CD4-positive, alpha-beta T cell treated with Interleukin-21 for 1 hour (primary cell): ENCODE measurements around the gene PLCB1.

Experiments used
- DNase-seq: peaks from one replicate; pipeline ENCODE4 v3.0.0-alpha.2; 2020

PLCB1 gene

GRCh38 chr20:8304124-8304816, 172.2 kb downstream of the PLCB1 start:
- no peak for DNase-seq

- peak; percentile 82 for DNase-seq
Observed at GRCh38 chr20:8305449-8305978, 173.4 kb downstream of the PLCB1 start.

- DNase-seq = no peak
Observed at GRCh38 chr20:8306937-8307336, 174.9 kb downstream of the PLCB1 start.

GRCh38 chr20:8309634-8310033, 177.6 kb downstream of the PLCB1 start:
- DNase-seq = no peak

- DNase-seq = no peak
Observed at GRCh38 chr20:8310618-8311017, 178.6 kb downstream of the PLCB1 start.

- no peak for DNase-seq
Observed at GRCh38 chr20:8313073-8313472, 181.0 kb downstream of the PLCB1 start.

- no peak for DNase-seq
Observed at GRCh38 chr20:8315639-8316573, 183.8 kb downstream of the PLCB1 start.

- no peak for DNase-seq
Observed at GRCh38 chr20:8317448-8317847, 185.4 kb downstream of the PLCB1 start.

GRCh38 chr20:8318965-8319625, 187.0 kb downstream of the PLCB1 start:
- DNase-seq = no peak

- DNase-seq = no peak
Observed at GRCh38 chr20:8320306-8320705, 188.2 kb downstream of the PLCB1 start.

- DNase-seq = no peak
Observed at GRCh38 chr20:8321001-8321400, 188.9 kb downstream of the PLCB1 start.

GRCh38 chr20:8322662-8323217, 190.7 kb downstream of the PLCB1 start:
- DNase-seq = no peak

- no peak for DNase-seq
Observed at GRCh38 chr20:8326191-8326590, 194.1 kb downstream of the PLCB1 start.

- DNase-seq = no peak
Observed at GRCh38 chr20:8326899-8327298, 194.8 kb downstream of the PLCB1 start.

- no peak for DNase-seq
Observed at GRCh38 chr20:8328189-8328588, 196.1 kb downstream of the PLCB1 start.

- DNase-seq = no peak
Observed at GRCh38 chr20:8330319-8330784, 198.3 kb downstream of the PLCB1 start.

GRCh38 chr20:8330785-8331695, 199.0 kb downstream of the PLCB1 start:
- no peak for DNase-seq

- no peak for DNase-seq
Observed at GRCh38 chr20:8331740-8332412, 199.8 kb downstream of the PLCB1 start.

- no peak for DNase-seq
Observed at GRCh38 chr20:8334641-8335040, 202.6 kb downstream of the PLCB1 start.

GRCh38 chr20:8335059-8335458, 203.0 kb downstream of the PLCB1 start:
- DNase-seq = no peak
